Kidney epithelial cell (primary cell): Measurements from ENCODE around the gene ADGRA1. TPM values are rescaled to one million over a fixed set of nuclear protein-coding genes. Genes with fewer than 3 reads are reported as not detected.

Source experiments
- DNase-seq: peaks from one replicate; pipeline ENCODE4 v3.0.0-alpha.2; 2010; ENCODE audit warnings: low read depth
- H3K27me3 ChIP-seq: 2 replicates; pipeline ENCODE4 v1.6.0; 2011; ENCODE audit warnings: low read length; ENCODE audit not compliant: control insufficient read depth, insufficient read depth
- H3K36me3 ChIP-seq: 2 replicates; pipeline ENCODE4 v1.5.1; 2011; ENCODE audit warnings: low read length; ENCODE audit not compliant: control insufficient read depth, insufficient read depth
- H3K4me3 ChIP-seq: 2 replicates; pipeline ENCODE4 v1.5.1; 2011; ENCODE audit warnings: low read depth, mild to moderate bottlenecking, control low read depth, low read length
- total RNA-seq: library from RNA; depleted of rRNA; stranded (reverse); fragments of >200 nt; gene quantifications from 2 replicates; pipeline ENCODE4 v1.2.3, GENCODE V29; 2015
- TF ChIP-seq, protein P1 (sequence below): IDR thresholded peaks from 2 replicates; pipeline ENCODE4 v1.5.1; 2011; ENCODE audit warnings: mild to moderate bottlenecking, moderate library complexity, low read length, control low read depth, inconsistent platforms; ENCODE audit not compliant: insufficient read depth, poor library complexity, severe bottlenecking

Gene ADGRA1
- total RNA-seq, 1 donor from 2014 or later: not detected

GRCh38 chr10:133165556-133166503 lies 78.1 kb downstream of the ADGRA1 start:
- Histone ChIP-seq H3K27me3 (peaks cover 39% of the 10 kb centered on the region), H3K36me3 (no peaks in the 10 kb centered on the region), H3K4me3 (no peak overlapping the region)
- no peak for DNase-seq
- TF ChIP-seq, protein P1, sequence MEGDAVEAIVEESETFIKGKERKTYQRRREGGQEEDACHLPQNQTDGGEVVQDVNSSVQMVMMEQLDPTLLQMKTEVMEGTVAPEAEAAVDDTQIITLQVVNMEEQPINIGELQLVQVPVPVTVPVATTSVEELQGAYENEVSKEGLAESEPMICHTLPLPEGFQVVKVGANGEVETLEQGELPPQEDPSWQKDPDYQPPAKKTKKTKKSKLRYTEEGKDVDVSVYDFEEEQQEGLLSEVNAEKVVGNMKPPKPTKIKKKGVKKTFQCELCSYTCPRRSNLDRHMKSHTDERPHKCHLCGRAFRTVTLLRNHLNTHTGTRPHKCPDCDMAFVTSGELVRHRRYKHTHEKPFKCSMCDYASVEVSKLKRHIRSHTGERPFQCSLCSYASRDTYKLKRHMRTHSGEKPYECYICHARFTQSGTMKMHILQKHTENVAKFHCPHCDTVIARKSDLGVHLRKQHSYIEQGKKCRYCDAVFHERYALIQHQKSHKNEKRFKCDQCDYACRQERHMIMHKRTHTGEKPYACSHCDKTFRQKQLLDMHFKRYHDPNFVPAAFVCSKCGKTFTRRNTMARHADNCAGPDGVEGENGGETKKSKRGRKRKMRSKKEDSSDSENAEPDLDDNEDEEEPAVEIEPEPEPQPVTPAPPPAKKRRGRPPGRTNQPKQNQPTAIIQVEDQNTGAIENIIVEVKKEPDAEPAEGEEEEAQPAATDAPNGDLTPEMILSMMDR: no peak

DNA sequence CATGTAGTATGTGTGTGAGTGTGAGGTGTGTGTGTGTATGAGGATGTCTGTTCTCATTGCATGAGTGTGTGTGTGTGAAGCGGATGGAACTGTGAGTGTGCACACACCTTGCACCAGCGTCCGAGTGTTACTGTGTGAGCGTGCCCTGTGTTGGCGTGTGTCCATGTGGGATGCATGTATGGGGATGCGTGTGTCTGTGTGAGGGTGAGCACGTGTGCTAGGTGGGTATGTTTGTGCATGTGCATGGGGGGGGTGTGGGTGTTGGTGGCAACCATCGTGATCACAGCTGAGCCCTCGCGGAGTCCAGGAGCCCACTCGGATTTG lies 78.7 kb downstream of the ADGRA1 start:
- DNase-seq: no peak
- TF ChIP-seq, protein P1: no peak
- Histone ChIP-seq H3K4me3 (no peak overlapping the region), H3K27me3 (peaks cover 33% of the 10 kb centered on the region), H3K36me3 (no peaks in the 10 kb centered on the region)

- Histone ChIP-seq H3K36me3 (no peaks in the 10 kb centered on the region), H3K27me3 (peaks cover 27% of the 10 kb centered on the region), H3K4me3 (no peak overlapping the region)
- TF ChIP-seq, protein P1: no peak
- no peak for DNase-seq
Measured at GRCh38 chr10:133166828-133167692, 79.3 kb downstream of the ADGRA1 start.

DNA sequence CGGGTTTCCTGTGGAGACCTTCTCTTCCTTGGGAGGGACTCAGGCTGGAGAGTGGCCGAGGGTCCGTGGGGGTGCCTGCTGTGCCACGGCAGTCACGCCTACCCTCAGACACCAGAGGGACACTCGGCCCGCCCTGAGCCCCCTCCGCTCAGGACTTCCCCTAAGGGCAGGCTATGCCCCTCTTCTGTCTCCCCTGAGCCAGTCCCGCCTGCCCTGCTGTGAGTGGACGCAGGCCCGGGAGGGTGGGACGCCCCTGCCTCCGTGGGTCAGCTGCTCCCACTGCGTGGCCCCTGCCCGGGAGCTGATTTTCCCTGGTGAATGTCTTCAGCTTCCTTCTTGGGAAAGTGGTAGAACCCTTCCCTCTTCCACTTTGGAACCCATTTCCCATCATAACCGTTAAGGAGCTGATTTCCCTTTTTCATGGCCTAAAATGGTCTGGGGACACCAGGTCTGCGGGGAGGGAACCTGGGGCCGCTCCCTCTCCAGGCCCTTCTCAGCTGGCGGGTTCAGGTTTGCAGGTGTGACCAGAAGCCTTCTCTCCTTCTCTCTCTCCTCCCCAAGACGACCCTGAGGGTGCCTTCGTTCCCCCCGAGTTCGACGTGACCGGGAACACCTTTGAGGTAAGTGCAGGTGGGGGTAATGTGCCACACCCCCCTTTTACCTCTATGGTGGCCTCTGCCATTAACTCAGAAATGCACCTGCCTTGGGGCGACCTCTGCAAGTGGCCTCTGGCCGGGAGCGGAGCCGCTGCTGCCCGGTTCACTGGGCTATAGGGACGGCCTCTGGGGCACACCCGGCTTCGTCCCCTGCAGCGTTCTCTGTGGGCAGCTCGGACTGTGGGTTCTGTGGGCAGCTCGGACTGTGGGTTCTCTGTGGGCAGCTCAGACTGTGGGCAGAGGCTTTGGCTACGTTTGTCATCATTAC lies 80.2 kb downstream of the ADGRA1 start:
- TF ChIP-seq, protein P1: no peak
- DNase-seq: no peak
- Histone ChIP-seq H3K27me3 (peaks cover 19% of the 10 kb centered on the region), H3K36me3 (no peaks in the 10 kb centered on the region), H3K4me3 (no peak overlapping the region)

DNA sequence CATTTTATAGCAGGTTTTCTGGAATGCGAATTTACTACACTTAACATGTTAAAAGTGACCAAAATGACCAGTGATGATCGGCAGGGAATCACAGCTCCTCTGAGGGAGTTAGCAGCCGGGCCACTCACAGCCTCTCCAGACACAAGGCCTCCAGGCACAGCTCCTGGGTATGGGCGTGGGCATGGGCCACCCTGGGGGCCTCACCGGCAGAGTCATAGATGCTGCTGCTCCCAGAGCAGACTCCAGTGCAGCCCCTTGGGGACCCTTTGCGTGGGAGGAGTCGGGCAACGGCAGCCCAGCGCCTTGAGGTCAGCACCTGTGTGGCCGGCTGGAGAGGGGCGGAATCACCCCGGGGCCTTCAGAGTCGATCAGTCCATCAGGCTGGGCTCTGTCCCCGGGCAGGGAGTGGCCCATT lies 80.9 kb downstream of the ADGRA1 start:
- no peak for DNase-seq
- TF ChIP-seq, protein P1: no peak
- Histone ChIP-seq H3K4me3 (no peak overlapping the region), H3K27me3 (peaks cover 12% of the 10 kb centered on the region), H3K36me3 (no peaks in the 10 kb centered on the region)
